G401 (cell line): ENCODE data around the gene CTNND1. TPM values are rescaled to one million over a fixed set of nuclear protein-coding genes. Genes with fewer than 3 reads are reported as not detected.
"Not testable (repeated sequence)": the region's sequence is repeated elsewhere in the genome, so short reads cannot be mapped to it uniquely, and the experiment has no call there.

Source experiments
- DNase-seq: peaks from one replicate; pipeline ENCODE4 v3.0.0-alpha.2; 2015; ENCODE audit warnings: low spot score
- in situ Hi-C: cut with HindIII; loops from 2 replicates; pipeline ENCODE4 v1.10.0; 2016; ENCODE audit warnings: low sequenced_read_pairs, mixed read lengths
- total RNA-seq: library from RNA; depleted of rRNA; stranded (reverse); fragments of >200 nt; shearing (Covaris generic); gene quantifications from 2 replicates; pipeline ENCODE4 v1.2.3, GENCODE V29; 2014; rRNA removed

The CTNND1 gene
- total RNA-seq, 1 experiment from 2014 or later, result 47.7 TPM

- in situ Hi-C loops, result no loop called here
- no peak for DNase-seq
Measured at GRCh38 chr11:57823859-57824258, 62.3 kb downstream of the CTNND1 start.

- DNase-seq, result no peak
- in situ Hi-C loops, result no loop called here
Measured at GRCh38 chr11:57834852-57835251, 73.2 kb downstream of the CTNND1 start.

DNA sequence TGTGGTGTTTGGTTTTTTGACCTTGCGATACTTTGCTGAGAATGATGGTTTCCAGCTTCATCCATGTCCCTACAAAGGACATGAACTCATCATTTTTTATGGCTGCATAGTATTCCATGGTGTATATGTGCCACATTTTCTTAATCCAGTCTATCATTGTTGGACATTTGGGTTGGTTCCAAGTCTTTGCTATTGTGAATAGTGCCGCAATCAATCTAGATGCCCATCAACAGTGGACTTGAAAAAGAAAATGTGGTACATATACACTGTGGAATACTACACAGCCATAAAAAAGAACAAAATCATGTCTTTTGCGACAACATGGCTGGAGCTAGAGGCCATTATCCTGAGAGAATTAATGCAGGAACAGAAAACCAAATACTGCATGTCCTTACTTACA lies 77.0 kb downstream of the CTNND1 start:
- in situ Hi-C loops, DNase-seq: not testable (repeated sequence)

- in situ Hi-C loops, result no loop called here
Measured at GRCh38 chr11:57842873-57843272, 81.3 kb downstream of the CTNND1 start.

GRCh38 chr11:57867966-57868365 lies 106.4 kb downstream of the CTNND1 start:
- DNase-seq, result no peak
- in situ Hi-C loops, result no loop called here

More at GRCh38 chr11:57842873-57843272, 81.3 kb downstream of the CTNND1 start:
- DNase-seq, result no peak

DNA sequence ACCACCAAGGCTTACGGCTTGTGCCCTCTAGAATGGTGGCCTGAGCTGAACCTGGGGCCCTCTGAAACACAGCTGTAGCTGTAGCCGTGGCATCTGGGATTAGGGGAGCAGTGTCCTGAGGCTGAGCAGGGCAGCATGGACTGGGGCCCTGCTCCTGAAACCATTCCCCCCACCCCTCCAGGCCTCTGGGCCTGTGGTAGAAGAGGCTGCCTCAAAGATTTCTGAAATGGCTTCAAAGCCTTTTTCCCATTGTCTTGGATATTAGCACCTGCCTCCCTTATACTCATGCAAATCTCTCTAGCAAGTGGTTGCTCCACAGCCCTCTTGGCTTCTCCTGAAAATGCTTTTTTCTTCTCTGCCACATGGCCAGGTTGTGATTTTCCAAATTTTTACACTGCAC lies 106.9 kb downstream of the CTNND1 start:
- in situ Hi-C loops, result no loop called here
- DNase-seq, result no peak

Other genes with a start within 250 kb of the CTNND1 start
- 8.8 and 15.1 TPM in 2 replicates for gene SLC43A1, start 246.1 kb upstream of the CTNND1 start, total RNA-seq
- gene TIMM10, start 231.0 kb upstream of the CTNND1 start, total RNA-seq, result 36.2 and 53.0 TPM in 2 replicates
- not detected in 2 replicates for gene SMTNL1, start 224.2 kb upstream of the CTNND1 start, total RNA-seq
- gene UBE2L6, start 194.1 kb upstream of the CTNND1 start, total RNA-seq, result 35.9 and 40.3 TPM in 2 replicates
- gene SERPING1, start 164.1 kb upstream of the CTNND1 start, total RNA-seq, result 22.3 and 22.8 TPM in 2 replicates
- 2.1 TPM in 1 of 2 replicates, not detected in the other for gene YPEL4, start 111.9 kb upstream of the CTNND1 start, total RNA-seq
- 30.5 and 33.9 TPM in 2 replicates for gene CLP1, start 104.0 kb upstream of the CTNND1 start, total RNA-seq
- 46.5 and 49.0 TPM in 2 replicates for gene ZDHHC5, start 93.7 kb upstream of the CTNND1 start, total RNA-seq
- 28.9 and 40.7 TPM in 2 replicates for gene MED19, start 49.6 kb upstream of the CTNND1 start, total RNA-seq
- gene TMX2, start 49.2 kb upstream of the CTNND1 start, total RNA-seq, result 104 and 145 TPM in 2 replicates
- gene SELENOH, start 20.3 kb upstream of the CTNND1 start, total RNA-seq, result 184 and 229 TPM in 2 replicates
- gene BTBD18, start 10.0 kb upstream of the CTNND1 start, total RNA-seq, result not detected in 2 replicates